Measurements from ENCODE around the gene TTC33.

GRCh38 chr5:40499518-40500273 is 256.1 kb downstream of the TTC33 start:
- TF ChIP-seq CTCF (conservative IDR thresholded peaks at IDR 0.05; ENCODE audit: low read length) (no peak), EZH2phosphoT487 (IDR thresholded peaks at IDR 0.05; ENCODE audit: borderline replicate concordance) (no peak)
